DND-41 (cell line): Measurements from ENCODE around the gene PTPRG.

ENCODE experiments used
- ATAC-seq: fragments of 200-7000 bp; cut with Tn5 transposase; 3 replicates; pipeline ENCODE4 v1.9.1; 2021; ENCODE audit warnings: low read depth; ENCODE audit not compliant: insufficient read depth
- DNase-seq: peaks from one replicate; pipeline ENCODE4 v3.0.0-alpha.2; 2020
- H2AFZ ChIP-seq: 2 replicates; pipeline ENCODE4 v1.6.0; 2012; ENCODE audit warnings: low read depth, low read length
- H3K27ac ChIP-seq: 2 replicates; pipeline ENCODE4 v1.5.1; 2012; ENCODE audit warnings: low read length, inconsistent platforms
- H3K27me3 ChIP-seq: fragments of 200-600 bp; sonication (generic); 2 replicates; pipeline ENCODE4 v1.6.0; 2012; ENCODE audit warnings: low read length, mild to moderate bottlenecking, inconsistent platforms; ENCODE audit not compliant: insufficient read depth, poor library complexity
- H3K36me3 ChIP-seq: 2 replicates; pipeline ENCODE4 v1.5.1; 2012; ENCODE audit warnings: low read length, inconsistent platforms; ENCODE audit not compliant: insufficient read depth
- H3K4me1 ChIP-seq: 2 replicates; pipeline ENCODE4 v1.5.1; 2012; ENCODE audit warnings: mild to moderate bottlenecking, low read length; ENCODE audit not compliant: insufficient read depth
- H3K4me2 ChIP-seq: 2 replicates; pipeline ENCODE4 v1.6.0; 2012; ENCODE audit warnings: mild to moderate bottlenecking, moderate library complexity, low read length, inconsistent platforms; ENCODE audit not compliant: insufficient read depth
- H3K4me3 ChIP-seq, 2 experiments: fragments of 200-600 bp in 1 of 2; shearing (Covaris generic) in 1 of 2; 2 replicates each; pipeline ENCODE4 v1.5.1; 2012 to 2016; ENCODE audit warnings: inconsistent platforms in 2 of 2, low read length in 2 of 2, mild to moderate bottlenecking in 2 of 2, low read depth in 1 of 2, moderate library complexity in 1 of 2
- H3K79me2 ChIP-seq: 2 replicates; pipeline ENCODE4 v1.6.0; 2012; ENCODE audit warnings: low read length, inconsistent platforms; ENCODE audit not compliant: insufficient read depth
- H3K9ac ChIP-seq: 2 replicates; pipeline ENCODE4 v1.6.0; 2012; ENCODE audit warnings: low read depth, mild to moderate bottlenecking, inconsistent platforms, low read length, moderate library complexity
- H3K9me3 ChIP-seq: 2 replicates; pipeline ENCODE4 v1.5.1; 2012; ENCODE audit warnings: low read length, moderate library complexity, mild to moderate bottlenecking, inconsistent platforms; ENCODE audit not compliant: insufficient read depth, severe bottlenecking
- H4K20me1 ChIP-seq: 2 replicates; pipeline ENCODE4 v1.6.0; 2012; ENCODE audit warnings: low read length; ENCODE audit not compliant: insufficient read depth
- CTCF ChIP-seq: IDR thresholded peaks from 2 replicates; pipeline ENCODE4 v1.5.1; 2012; ENCODE audit warnings: borderline replicate concordance, low read length, moderate library complexity, mild to moderate bottlenecking; ENCODE audit not compliant: poor library complexity, severe bottlenecking; ENCODE audit errors: extremely low read depth
- EZH2 ChIP-seq: IDR thresholded peaks from 3 replicates; pipeline ENCODE4 v1.6.1; 2012; ENCODE audit warnings: borderline replicate concordance, low read depth, mild to moderate bottlenecking, moderate library complexity, low read length, inconsistent platforms; ENCODE audit not compliant: severe bottlenecking

PTPRG gene

GRCh38 chr3:61573441-61573840, 12.1 kb downstream of the PTPRG start:
- TF ChIP-seq EZH2 (no peak), CTCF (no peak)
- H3K27ac ChIP-seq, result no peak overlapping the region
- H3K27me3 ChIP-seq, result no peaks in the 10 kb centered on the region
- no peak overlapping the region for H2AFZ ChIP-seq
- H3K4me1 ChIP-seq, result peaks cover 9% of the 10 kb centered on the region; the same call in 1 of the 2 replicates
- H3K36me3 ChIP-seq, result no peaks in the 10 kb centered on the region
- H3K79me2 ChIP-seq, result peaks cover 3% of the 10 kb centered on the region; the same call in 1 of the 2 replicates
- no peak overlapping the region for H3K4me3 ChIP-seq
- DNase-seq, result no peak
- H3K9me3 ChIP-seq, result peaks cover 3% of the 10 kb centered on the region
- no peak for ATAC-seq
- no peaks in the 10 kb centered on the region for H4K20me1 ChIP-seq
- H3K9ac ChIP-seq, result no peak overlapping the region
- no peak overlapping the region for H3K4me2 ChIP-seq

- no peaks in the 10 kb centered on the region for H3K27me3 ChIP-seq
- no peak overlapping the region for H3K27ac ChIP-seq
- peaks cover 9% of the 10 kb centered on the region; the same call in 1 of the 2 replicates for H3K4me1 ChIP-seq
- no peaks in the 10 kb centered on the region for H4K20me1 ChIP-seq
- ATAC-seq (peak; percentile 74), DNase-seq (peak; percentile 28)
- H3K36me3 ChIP-seq, result no peaks in the 10 kb centered on the region
- TF ChIP-seq EZH2 (no peak), CTCF (no peak)
- no peak overlapping the region for H3K9ac ChIP-seq
- H3K4me2 ChIP-seq, result no peak overlapping the region
- no peak overlapping the region for H3K4me3 ChIP-seq
- no peak overlapping the region for H2AFZ ChIP-seq
- peaks cover 3% of the 10 kb centered on the region; the same call in 1 of the 2 replicates for H3K79me2 ChIP-seq
- H3K9me3 ChIP-seq, result peaks cover 3% of the 10 kb centered on the region
These were observed 13.5 kb downstream of the PTPRG start for GRCh38 chr3:61574854-61575253.

GRCh38 chr3:61575893-61576292, 14.5 kb downstream of the PTPRG start:
- Histone ChIP-seq H3K4me3 (no peak overlapping the region), H3K27ac (no peak overlapping the region), H3K9ac (no peak overlapping the region), H3K36me3 (no peaks in the 10 kb centered on the region), H2AFZ (no peak overlapping the region), H3K79me2 (no peaks in the 10 kb centered on the region; the same call in 1 of the 2 replicates), H4K20me1 (no peaks in the 10 kb centered on the region), H3K4me1 (peaks cover 9% of the 10 kb centered on the region; the same call in 1 of the 2 replicates), H3K4me2 (no peak overlapping the region), H3K27me3 (no peaks in the 10 kb centered on the region), H3K9me3 (peaks cover 3% of the 10 kb centered on the region)
- TF ChIP-seq CTCF (no peak), EZH2 (no peak)
- ATAC-seq, result no peak
- no peak for DNase-seq

GRCh38 chr3:61577760-61578159, 16.4 kb downstream of the PTPRG start:
- H3K4me2 ChIP-seq, result no peak overlapping the region
- H3K27ac ChIP-seq, result no peak overlapping the region
- H3K9ac ChIP-seq, result no peak overlapping the region
- H3K27me3 ChIP-seq, result no peaks in the 10 kb centered on the region
- TF ChIP-seq EZH2 (no peak), CTCF (no peak)
- DNase-seq, result no peak
- no peaks in the 10 kb centered on the region for H4K20me1 ChIP-seq
- H3K4me3 ChIP-seq, result no peak overlapping the region
- peaks cover 9% of the 10 kb centered on the region; the same call in 1 of the 2 replicates for H3K4me1 ChIP-seq
- ATAC-seq, result no peak
- H3K9me3 ChIP-seq, result peaks cover 3% of the 10 kb centered on the region
- H2AFZ ChIP-seq, result no peak overlapping the region
- H3K36me3 ChIP-seq, result no peaks in the 10 kb centered on the region
- H3K79me2 ChIP-seq, result no peaks in the 10 kb centered on the region; the same call in 1 of the 2 replicates
